Transverse colon (tissue), 4 donors: ENCODE results near the gene PSMC6. TPM values are rescaled to one million over a fixed set of nuclear protein-coding genes. Genes with fewer than 3 reads are reported as not detected.
"Not testable (repeated sequence)": the region's sequence is repeated elsewhere in the genome, so short reads cannot be mapped to it uniquely, and the experiment has no call there.

ENCODE experiments used
- DNase-seq: peaks from one replicate; pipeline ENCODE4 v3.0.0-alpha.2; 2019
- H3K27ac ChIP-seq, 4 donors: fragments of 200-600 bp; sonication (generic); 2 replicates each; pipeline ENCODE4 v1.5.1; 2016 to 2018; ENCODE audit warnings: inconsistent platforms in 4 of 4
- H3K27me3 ChIP-seq: fragments of 200-600 bp; sonication (generic); 2 replicates; pipeline ENCODE4 v1.5.1; 2017; ENCODE audit warnings: inconsistent platforms
- H3K36me3 ChIP-seq, 4 donors: fragments of 200-600 bp; sonication (generic); 2 replicates each; pipeline ENCODE4 v1.5.1; 2017 to 2019; ENCODE audit warnings: inconsistent platforms in 4 of 4
- H3K4me1 ChIP-seq, 4 donors: fragments of 200-600 bp; sonication (generic); 2 replicates each; pipeline ENCODE4 v1.5.1; 2017 to 2020; ENCODE audit warnings: inconsistent platforms in 4 of 4
- H3K4me3 ChIP-seq, 4 donors: fragments of 200-600 bp; sonication (generic); 1 replicate in 1 of 4; 2 replicates in 3 of 4; pipeline versions ENCODE4 v1.5.1 to v1.6.1; 2017 to 2019; ENCODE audit warnings: inconsistent platforms in 4 of 4
- H3K9me3 ChIP-seq, 2 donors: fragments of 200-600 bp; sonication (generic); 2 replicates each; pipeline ENCODE4 v1.5.1; 2017 to 2019; ENCODE audit warnings: inconsistent platforms in 2 of 2
- EP300 ChIP-seq: sonication (generic); formaldehyde crosslinking; IDR thresholded peaks from one replicate; pipeline ENCODE4 v1.6.1; 2017; ENCODE audit warnings: antibody characterized with exemption, low read depth
- POLR2A ChIP-seq: fragments of 450-650 bp; IDR thresholded peaks from one replicate; pipeline ENCODE4 v1.6.1; 2016; ENCODE audit warnings: antibody characterized with exemption, mild to moderate bottlenecking, moderate library complexity
- POLR2AphosphoS5 ChIP-seq, 3 donors: sonication (generic); formaldehyde crosslinking; IDR thresholded peaks; one replicate each; pipeline ENCODE4 v1.6.1; 2016; ENCODE audit warnings: antibody characterized with exemption in 3 of 3
- WGBS, 2 donors: methylation state at CpG; one replicate each; pipeline ENCODE4 v1.1.5; 2018; ENCODE audit warnings: low coverage in 1 of 2; 5-methylcytosine and 5-hydroxymethylcytosine counted together
- in situ Hi-C, 4 donors: fragments of 200-750 bp; cut with MboI; loops; one replicate each; pipeline versions ENCODE4 v1.15.0 to v1.15.1; 2017; ENCODE audit warnings: low sequenced_read_pairs in 3 of 4, low pct_ligation_motif_present in 1 of 4, low pct_unique_long_range_greater_than_20kb in 1 of 4
- intact Hi-C: fragments of 100-400 bp; cut with DNase I; formaldehyde crosslinking; loops from one replicate; pipeline ENCODE4 v1.15.1; 2023; ENCODE audit warnings: low total_unique reads
- total RNA-seq, 4 donors: library from RNA; depleted of rRNA; stranded (reverse); fragments of >200 nt; gene quantifications; one replicate each; pipeline ENCODE4 v1.1.0, GENCODE V29; 2016
- TF ChIP-seq, protein P1 (sequence below), 5 experiments: fragments of 200-600 bp in 3 of 5; fragments of 450-650 bp in 2 of 5; sonication (generic) in 3 of 5; IDR thresholded peaks; 1 replicate in 2 of 5; 2 replicates in 3 of 5; pipeline ENCODE4 v1.5.1; 2016 to 2017; ENCODE audit warnings: antibody characterized with exemption in 5 of 5, inconsistent platforms in 3 of 5, mild to moderate bottlenecking in 2 of 5, moderate library complexity in 1 of 5

Gene PSMC6
- total RNA-seq, 4 donors from 2014 or later = 6.8 to 87.8 (median 47.8) TPM

DNA sequence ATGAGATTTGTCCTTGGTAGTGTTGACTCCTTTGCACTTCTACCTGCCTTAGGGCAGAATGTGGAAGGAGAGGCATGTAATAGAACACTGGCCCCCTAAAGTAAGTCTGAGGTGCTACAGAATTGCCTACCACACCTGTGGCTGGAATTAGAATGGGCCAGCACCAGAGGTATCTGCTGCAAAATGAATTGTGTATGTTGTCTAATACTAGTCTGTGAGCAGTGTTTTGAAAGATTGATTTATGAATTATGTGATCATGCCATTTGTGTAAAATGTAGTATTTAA, 17.3 kb downstream of the PSMC6 start:
- Histone ChIP-seq H3K4me3 (no peak overlapping the region), H3K27me3 (no peaks in the 10 kb centered on the region), H3K36me3 (peaks cover 0 to 60% (median 25%) of the 10 kb centered on the region in 4 donors), H3K4me1 (no peaks in the 10 kb centered on the region), H3K27ac (no peak overlapping the region), H3K9me3 (no peaks in the 10 kb centered on the region)
- in situ Hi-C loops = no loop called here
- no peak for DNase-seq
- TF ChIP-seq EP300 = no peak
- TF ChIP-seq, protein P1, sequence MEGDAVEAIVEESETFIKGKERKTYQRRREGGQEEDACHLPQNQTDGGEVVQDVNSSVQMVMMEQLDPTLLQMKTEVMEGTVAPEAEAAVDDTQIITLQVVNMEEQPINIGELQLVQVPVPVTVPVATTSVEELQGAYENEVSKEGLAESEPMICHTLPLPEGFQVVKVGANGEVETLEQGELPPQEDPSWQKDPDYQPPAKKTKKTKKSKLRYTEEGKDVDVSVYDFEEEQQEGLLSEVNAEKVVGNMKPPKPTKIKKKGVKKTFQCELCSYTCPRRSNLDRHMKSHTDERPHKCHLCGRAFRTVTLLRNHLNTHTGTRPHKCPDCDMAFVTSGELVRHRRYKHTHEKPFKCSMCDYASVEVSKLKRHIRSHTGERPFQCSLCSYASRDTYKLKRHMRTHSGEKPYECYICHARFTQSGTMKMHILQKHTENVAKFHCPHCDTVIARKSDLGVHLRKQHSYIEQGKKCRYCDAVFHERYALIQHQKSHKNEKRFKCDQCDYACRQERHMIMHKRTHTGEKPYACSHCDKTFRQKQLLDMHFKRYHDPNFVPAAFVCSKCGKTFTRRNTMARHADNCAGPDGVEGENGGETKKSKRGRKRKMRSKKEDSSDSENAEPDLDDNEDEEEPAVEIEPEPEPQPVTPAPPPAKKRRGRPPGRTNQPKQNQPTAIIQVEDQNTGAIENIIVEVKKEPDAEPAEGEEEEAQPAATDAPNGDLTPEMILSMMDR (IDR thresholded peaks at IDR 0.05) = no peak
- no peak for TF ChIP-seq POLR2A
- no peak for TF ChIP-seq POLR2AphosphoS5 (IDR thresholded peaks at IDR 0.05)
- intact Hi-C loops = no loop called here

DNA sequence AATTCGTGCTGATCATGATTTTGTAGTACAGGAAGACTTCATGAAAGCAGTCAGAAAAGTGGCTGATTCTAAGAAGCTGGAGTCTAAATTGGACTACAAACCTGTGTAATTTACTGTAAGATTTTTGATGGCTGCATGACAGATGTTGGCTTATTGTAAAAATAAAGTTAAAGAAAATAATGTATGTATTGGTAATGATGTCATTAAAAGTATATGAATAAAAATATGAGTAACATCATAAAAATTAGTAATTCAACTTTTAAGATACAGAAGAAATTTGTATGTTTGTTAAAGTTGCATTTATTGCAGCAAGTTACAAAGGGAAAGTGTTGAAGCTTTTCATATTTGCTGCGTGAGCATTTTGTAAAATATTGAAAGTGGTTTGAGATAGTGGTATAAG, 20.5 kb downstream of the PSMC6 start:
- H3K27ac ChIP-seq, H3K27me3 ChIP-seq, H3K4me3 ChIP-seq, DNase-seq, H3K9me3 ChIP-seq, intact Hi-C loops, in situ Hi-C loops: not testable (repeated sequence)
- Histone ChIP-seq H3K36me3 (peaks cover 0 to 34% (median 13%) of the 10 kb centered on the region in 4 donors), H3K4me1 (peaks cover 0 to 10% (median 4%) of the 10 kb centered on the region in 4 donors)
- 92 to 97% methylated on average over 2 of the region's 2 CpGs for WGBS, 2 donors

DNA sequence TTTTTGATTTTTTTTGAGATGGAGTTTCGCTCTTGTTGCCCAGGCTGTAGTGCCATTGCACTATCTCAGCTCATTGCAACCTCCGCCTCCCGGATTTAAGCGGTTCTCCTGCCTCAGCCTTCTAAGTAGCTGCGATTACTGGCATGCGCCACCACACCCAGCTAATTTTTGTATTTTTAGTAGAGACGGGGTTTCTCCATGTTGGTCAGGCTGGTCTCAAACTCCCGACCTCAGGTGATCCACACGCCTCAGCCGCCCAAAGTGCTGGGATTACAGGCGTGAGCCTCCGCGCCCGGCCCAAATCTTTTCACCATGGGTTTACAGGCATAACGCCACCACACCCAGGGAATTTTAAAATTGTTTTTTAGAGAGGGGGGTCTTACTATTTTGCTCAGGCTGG, 22.0 kb downstream of the PSMC6 start:
- intact Hi-C loops = not testable (repeated sequence)

DNA sequence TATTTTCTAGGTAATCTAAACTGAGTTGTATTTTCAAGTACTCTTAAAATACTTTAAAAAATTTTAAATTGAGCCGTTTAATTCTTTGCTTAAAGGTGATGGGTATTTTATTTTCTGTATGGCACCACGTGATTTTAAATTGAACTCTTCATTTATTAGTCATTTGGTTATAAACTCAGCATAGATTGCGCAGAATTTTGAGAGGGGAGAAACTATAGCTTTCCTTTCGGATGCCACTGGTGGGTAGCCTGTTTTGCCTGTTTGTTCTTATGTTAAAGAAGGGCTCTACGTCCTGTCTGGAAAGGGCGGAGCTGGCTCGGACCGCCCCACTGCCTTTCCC, 22.6 kb downstream of the PSMC6 start:
- Histone ChIP-seq H3K27ac (peak overlapping the region; percentile 90 to 95 (median 93)), H3K4me1 (peaks cover 0 to 10% (median 4%) of the 10 kb centered on the region in 4 donors), H3K9me3 (no peaks in the 10 kb centered on the region), H3K36me3 (peaks cover 0 to 26% (median 5%) of the 10 kb centered on the region in 4 donors), H3K27me3 (no peaks in the 10 kb centered on the region), H3K4me3 (peak overlapping the region in 3 of 4 donors; percentile 75 to 99 (median 98))
- WGBS, 2 donors = 2% methylated on average over 4 to 8 of the region's 8 CpGs
- TF ChIP-seq EP300 = no peak
- TF ChIP-seq POLR2A = no peak
- TF ChIP-seq, protein P1 (IDR thresholded peaks at IDR 0.05) = no peak
- no peak for TF ChIP-seq POLR2AphosphoS5 (IDR thresholded peaks at IDR 0.05)
- DNase-seq = no peak
- in situ Hi-C loops (no loop called here), intact Hi-C loops (no loop called here)

More for the DNA sequence above, 22.0 kb downstream of the PSMC6 start:
- WGBS, 2 donors = 93 to 95% methylated on average over 7 to 15 of the region's 15 CpGs
- DNase-seq, H3K4me3 ChIP-seq, H3K9me3 ChIP-seq, H3K27me3 ChIP-seq, in situ Hi-C loops: not testable (repeated sequence)
- Histone ChIP-seq H3K27ac (peak overlapping the region in 3 of 4 donors; percentile 91 to 95 (median 95)), H3K36me3 (peaks cover 0 to 29% (median 8%) of the 10 kb centered on the region in 4 donors), H3K4me1 (peaks cover 0 to 10% (median 4%) of the 10 kb centered on the region in 4 donors)

DNA sequence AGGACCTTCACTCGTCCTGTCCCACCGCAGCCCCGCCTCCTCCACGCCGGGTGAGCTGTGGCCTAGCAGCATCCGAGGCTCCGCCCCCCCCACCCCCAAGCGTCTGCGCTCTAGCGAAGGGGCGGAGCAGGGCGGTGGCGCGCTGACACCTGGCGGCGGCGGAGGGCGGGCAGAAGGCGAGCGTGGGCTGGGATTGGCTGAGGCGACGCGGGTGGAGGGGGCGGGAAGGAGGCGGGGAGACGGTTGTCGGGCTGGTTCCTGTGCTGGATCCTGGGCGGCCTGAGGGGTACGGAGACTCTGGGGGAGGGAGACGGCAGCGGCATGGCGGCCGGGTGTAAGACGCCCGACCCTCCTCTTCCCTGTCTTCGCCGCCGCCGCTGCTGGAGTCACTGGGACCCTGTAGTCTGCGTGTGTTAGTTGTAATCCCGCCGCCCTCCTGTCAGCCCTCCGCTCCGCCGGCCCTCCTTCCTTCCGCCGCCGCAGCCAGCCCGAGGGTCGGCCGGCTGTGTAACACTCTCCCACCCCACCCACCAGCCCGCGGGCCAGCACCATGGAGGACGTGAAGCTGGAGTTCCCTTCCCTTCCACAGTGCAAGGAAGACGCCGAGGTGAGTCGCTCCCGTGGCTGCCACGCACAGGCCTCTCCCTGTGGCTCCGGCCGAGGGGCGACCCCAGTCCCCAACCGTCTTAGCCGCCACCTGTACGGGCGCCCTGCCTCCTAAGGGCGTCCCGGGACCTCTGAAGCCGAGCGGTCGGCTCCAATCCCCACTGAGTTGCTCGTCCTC, 23.1 kb downstream of the PSMC6 start, which contains the start of gene STYX:
Gene STYX, plus strand, starts transcription at position 242 of the 784 bp plus-strand sequence. Its CDS starts 309 bp downstream, at position 551.
- Histone ChIP-seq H3K27ac (peak within 1 kb of the TSS; percentile 90 to 95 (median 93)), H3K4me3 (peak within 1 kb of the TSS; percentile 75 to 99 (median 87)), H3K9me3 (no peaks in the 10 kb centered on the region), H3K4me1 (peaks cover 0 to 10% (median 4%) of the 10 kb centered on the region in 4 donors), H3K27me3 (no peaks in the 10 kb centered on the region), H3K36me3 (peaks cover 0 to 21% (median 4%) of the 10 kb centered on the region in 4 donors)
- TF ChIP-seq, protein P1 (IDR thresholded peaks at IDR 0.05) = peak in 4 of 5 experiments; percentile 24 to 64 (median 29)
- TF ChIP-seq POLR2AphosphoS5 (IDR thresholded peaks at IDR 0.05) = peak; percentile 76 to 92 (median 82)
- no peak for TF ChIP-seq EP300
- TF ChIP-seq POLR2A = peak; percentile 88
- peak; percentile 99 for DNase-seq
- 1% methylated on average over 56 of the region's 72 CpGs; no CpG with 5 or more reads in 1 of the 2 donors for WGBS, 2 donors
- in situ Hi-C loops (no loop called here), intact Hi-C loops (no loop called here)
